GM12878 (cell line): ENCODE data around the gene SRGAP1. TPM values are rescaled to one million over a fixed set of nuclear protein-coding genes. Genes with fewer than 3 reads are reported as not detected.

ENCODE experiments used
- ATAC-seq: fragments of 200-7000 bp; cut with Tn5 transposase; 3 replicates; pipeline ENCODE4 v1.9.1; 2020; ENCODE audit warnings: mild to moderate bottlenecking, moderate library complexity
- BruUV-seq: library from RNA; stranded (reverse); fragments of 400-500 nt; replicated peaks from 2 replicates; lab custom pipeline; 2021; lab: Mats Ljungman, UMichigan
- CTCF ChIA-PET: fragments of 300-600 bp; sonication (Branson Sonifier 250); formaldehyde crosslinking; extraction: SDS; loops from one replicate; lab custom pipeline; 2021; ENCODE audit warnings: inconsistent platforms; lab: Yijun Ruan, JAX
- POLR2A ChIA-PET: fragments of 350-600 bp; formaldehyde crosslinking; extraction: SDS; loops from one replicate; lab custom pipeline; 2021; ENCODE audit warnings: inconsistent platforms; lab: Charles Lee
- RAD21 ChIA-PET: fragments of 300-600 bp; sonication (Branson Sonifier 250); formaldehyde crosslinking; loops from one replicate; lab custom pipeline; 2023; ENCODE audit warnings: antibody characterized with exemption; ENCODE audit not compliant: unreplicated experiment; lab: Charles Lee
- SMC1A ChIA-PET: fragments of 300-600 bp; sonication (Branson Sonifier 250); formaldehyde crosslinking; loops from one replicate; lab custom pipeline; 2023; ENCODE audit not compliant: unreplicated experiment, uncharacterized antibody; lab: Charles Lee
- DNase-seq: peaks from one replicate; pipeline ENCODE4 v3.0.0-alpha.2; 2011; ENCODE audit warnings: low read depth, low spot score
- FAIRE-seq: peaks from 3 replicates; lab custom pipeline; 2011; peaks lifted over from hg19 to GRCh38; lab: Jason Lieb, UNC
- H2AFZ ChIP-seq: 2 replicates; pipeline ENCODE4 v1.6.0; 2011; ENCODE audit warnings: low read depth, low read length, control low read depth; ENCODE audit not compliant: control insufficient read depth
- H3K27ac ChIP-seq: 2 replicates; pipeline ENCODE4 v1.5.1; 2011; ENCODE audit warnings: control low read depth; ENCODE audit not compliant: control insufficient read depth, insufficient read depth
- H3K27me3 ChIP-seq, 2 experiments: replicated peaks in 1 of 2; 2 replicates each; pipeline versions ENCODE4 v1.6.0 to v1.6.1; 2011; ENCODE audit warnings: low read length in 1 of 2; ENCODE audit not compliant: control insufficient read depth in 2 of 2, insufficient read depth in 2 of 2
- H3K36me3 ChIP-seq, 2 experiments: 2 replicates each; pipeline ENCODE4 v1.5.1; 2011; ENCODE audit warnings: low read length in 1 of 2; ENCODE audit not compliant: control insufficient read depth in 2 of 2, insufficient read depth in 2 of 2
- H3K4me1 ChIP-seq: 2 replicates; pipeline ENCODE4 v1.6.1; 2011; ENCODE audit warnings: mild to moderate bottlenecking, low read length, moderate library complexity, mixed read lengths; ENCODE audit not compliant: control insufficient read depth, insufficient read depth
- H3K4me2 ChIP-seq: 2 replicates; pipeline ENCODE4 v1.6.0; 2011; ENCODE audit warnings: control low read depth; ENCODE audit not compliant: control insufficient read depth, insufficient read depth
- H3K4me3 ChIP-seq: fragments of 200-600 bp; sonication (generic); 2 replicates; pipeline ENCODE4 v1.5.1; 2016
- H3K79me2 ChIP-seq: 2 replicates; pipeline ENCODE4 v1.6.0; 2011; ENCODE audit warnings: low read length; ENCODE audit not compliant: control insufficient read depth, insufficient read depth
- H3K9ac ChIP-seq: 2 replicates; pipeline ENCODE4 v1.8.0; 2011; ENCODE audit warnings: low read length, control low read depth, mixed read lengths; ENCODE audit not compliant: control insufficient read depth, insufficient read depth
- H3K9me3 ChIP-seq: replicated peaks from 3 replicates; pipeline ENCODE4 v1.5.1; 2011; ENCODE audit warnings: mild to moderate bottlenecking, low read length; ENCODE audit not compliant: control insufficient read depth, insufficient read depth
- H4K20me1 ChIP-seq: 2 replicates; pipeline ENCODE4 v1.6.0; 2011; ENCODE audit not compliant: control insufficient read depth, insufficient read depth
- BRCA1 ChIP-seq: IDR thresholded peaks from 2 replicates; pipeline ENCODE4 v1.6.1; 2011; ENCODE audit warnings: low read depth, low read length, improper control_type of control experiment
- CREM ChIP-seq: IDR thresholded peaks from 2 replicates; pipeline ENCODE4 v1.6.1; 2014; ENCODE audit warnings: antibody characterized with exemption, low read depth
- GABPA ChIP-seq: IDR thresholded peaks from 2 replicates; pipeline ENCODE4 v1.6.1; 2014; ENCODE audit warnings: antibody characterized with exemption, low read depth, mild to moderate bottlenecking, inconsistent platforms
- HDAC6 ChIP-seq: fragments of 200-600 bp; sonication (generic); IDR thresholded peaks from one replicate; pipeline ENCODE4 v1.8.0; 2017; ENCODE audit warnings: antibody characterized with exemption; ENCODE audit not compliant: unreplicated experiment
- KAT2A ChIP-seq: conservative IDR thresholded peaks from 2 replicates; pipeline ENCODE4 v1.6.1; 2011; ENCODE audit warnings: low read depth, low read length; ENCODE audit not compliant: control insufficient read depth
- MTA2 ChIP-seq: fragments of 450-650 bp; IDR thresholded peaks from 2 replicates; pipeline ENCODE4 v1.6.1; 2016; ENCODE audit warnings: low read depth, mild to moderate bottlenecking, moderate library complexity
- MYC ChIP-seq: IDR thresholded peaks from 2 replicates; pipeline ENCODE4 v1.6.1; 2011; ENCODE audit warnings: mild to moderate bottlenecking, low read length, moderate library complexity, inconsistent platforms; ENCODE audit not compliant: insufficient read depth, insufficient replicate concordance, insufficient read length, severe bottlenecking
- NFXL1 ChIP-seq: fragments of 450-650 bp; IDR thresholded peaks from 2 replicates; pipeline ENCODE4 v1.6.1; 2017; ENCODE audit warnings: antibody characterized with exemption, mild to moderate bottlenecking, borderline replicate concordance
- NFYB ChIP-seq: IDR thresholded peaks from 2 replicates; pipeline ENCODE4 v1.6.1; 2011; ENCODE audit warnings: low read depth, mild to moderate bottlenecking, low read length, improper control_type of control experiment, moderate library complexity; ENCODE audit not compliant: insufficient read depth
- NRF1 ChIP-seq: conservative IDR thresholded peaks from 2 replicates; pipeline ENCODE4 v1.6.1; 2011; ENCODE audit warnings: mild to moderate bottlenecking, low read depth, low read length, improper control_type of control experiment
- RUNX3 ChIP-seq: IDR thresholded peaks from 2 replicates; pipeline ENCODE4 v1.6.1; 2012; ENCODE audit warnings: low read length, inconsistent platforms
- SRF ChIP-seq, 2 experiments: IDR thresholded peaks; 2 replicates each; pipeline ENCODE4 v1.6.1; 2011; ENCODE audit warnings: low read depth in 2 of 2, low read length in 2 of 2, mild to moderate bottlenecking in 1 of 2, moderate library complexity in 1 of 2
- TCF12 ChIP-seq: IDR thresholded peaks from 2 replicates; pipeline ENCODE4 v1.6.1; 2011; ENCODE audit warnings: low read depth, mild to moderate bottlenecking, low read length
- ZSCAN29 ChIP-seq: fragments of 450-650 bp; IDR thresholded peaks from 2 replicates; pipeline ENCODE4 v1.6.1; 2017; ENCODE audit warnings: mild to moderate bottlenecking, moderate library complexity
- WGBS: methylation state at CpG from one replicate; pipeline ENCODE4 v1.1.6; 2016; ENCODE audit warnings: low lambda C conversion rate; ENCODE audit not compliant: insufficient replicate concordance, insufficient coverage; ENCODE audit errors: missing lambda C conversion rate; 5-methylcytosine and 5-hydroxymethylcytosine counted together
- in situ Hi-C: fragments of 300-500 bp; cut with MboI; formaldehyde crosslinking; loops from 9 replicates; pipeline ENCODE4 v1.14.3; 2018; ENCODE audit warnings: mixed read lengths
- intact Hi-C: fragments of 100-400 bp; cut with micrococcal nuclease; formaldehyde crosslinking; loops from one replicate; pipeline ENCODE4 v1.14.2; 2022; ENCODE audit not compliant: unreplicated experiment
- polyA plus RNA-seq, 11 experiments: library from polyadenylated mRNA; depleted of rRNA in 4 of 11; unstranded in 6 of 11; stranded (reverse) in 5 of 11; fragments of >200 nt; fragmentation: Nextera tagmentation in 4 of 11; fragmentation: Illumina TruSeq in 1 of 11; extraction: Ambion mirVana in 4 of 11; extraction: Trizol in 1 of 11; gene quantifications; 1 replicate in 1 of 11; 2 replicates in 10 of 11; pipeline versions ENCODE4 v1.2.1 to v1.2.3, GENCODE V29; 2011 to 2016; ENCODE audit warnings: inconsistent platforms in 2 of 11, missing spikeins in 2 of 11, low read depth in 1 of 11
- total RNA-seq, 4 experiments: library from RNA; depleted of rRNA in 3 of 4; stranded (reverse); fragments of >200 nt in 3 of 4; fragmentation: Illumina TruSeq in 1 of 4; extraction: Trizol in 1 of 4; gene quantifications; 2 replicates each; pipeline versions ENCODE4 v1.2.1 to v1.2.3, GENCODE V29; 2013 to 2021
- TF ChIP-seq, protein P1 (sequence below): fragments of 450-650 bp; IDR thresholded peaks from 2 replicates; pipeline ENCODE4 v1.6.1; 2016; ENCODE audit warnings: mild to moderate bottlenecking
- TF ChIP-seq, protein P2 (sequence below): IDR thresholded peaks from 2 replicates; pipeline ENCODE4 v1.6.1; 2011; ENCODE audit warnings: borderline replicate concordance, low read depth, mild to moderate bottlenecking, moderate library complexity, mixed read lengths, low read length; ENCODE audit not compliant: insufficient read depth; ENCODE audit errors: extremely low read length
- TF ChIP-seq, protein P3 (sequence below): fragments of 450-650 bp; IDR thresholded peaks from 2 replicates; pipeline ENCODE4 v1.6.1; 2016; ENCODE audit warnings: mild to moderate bottlenecking, moderate library complexity, borderline replicate concordance

The SRGAP1 gene
- total and polyA plus RNA-seq, 10 of the 15 experiments (the other 5 are each of a cell fraction or from before 2014, with no cell fraction given), result 0.16 to 0.85 (median 0.46) TPM

DNA sequence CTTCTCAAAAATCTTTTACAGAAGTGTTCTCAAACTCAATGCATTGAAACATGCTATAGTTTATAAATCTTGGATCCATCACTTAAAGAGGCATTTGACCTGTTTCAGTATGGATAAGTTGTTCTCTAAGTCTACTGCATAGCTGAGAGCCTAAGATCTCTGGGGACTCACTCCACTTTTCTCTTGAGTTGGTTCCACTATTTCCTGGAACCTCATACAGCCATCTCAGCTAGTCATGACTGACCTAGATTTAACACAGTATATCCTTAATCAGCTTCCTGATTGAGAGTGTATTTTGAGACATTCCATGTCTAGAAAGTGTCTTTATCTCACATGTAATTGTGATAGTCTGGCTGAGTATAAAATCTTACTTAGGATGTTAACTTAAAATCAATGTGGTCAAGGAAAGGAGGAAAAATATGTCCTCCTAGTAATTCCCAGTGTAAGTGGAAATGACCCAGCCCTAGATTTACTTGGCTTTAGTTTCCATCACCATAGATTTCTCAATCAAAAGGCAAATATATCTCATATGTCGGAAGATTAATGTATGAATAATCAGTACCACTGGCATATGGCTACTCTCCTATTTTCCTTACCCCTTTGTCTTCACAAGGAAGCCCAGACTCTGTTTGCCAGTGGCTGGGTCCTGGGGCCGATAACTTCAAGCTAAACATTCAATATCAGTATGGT is 315.7 kb downstream of the SRGAP1 start:
- ChIA-PET RAD21 (no interaction called here), POLR2A (no interaction called here), SMC1A (no interaction called here), CTCF (interaction anchor here (1.0 kb wide), 1 partner anchor 96 kb away, joined by 3 read pairs; no protein-coding TSS in a partner anchor)
- Histone ChIP-seq H3K27me3 (no peaks in the 10 kb centered on the region), H3K9me3 (no peaks in the 10 kb centered on the region), H3K9ac (no peak overlapping the region), H3K4me3 (no peak overlapping the region), H3K4me1 (no peaks in the 10 kb centered on the region), H2AFZ (no peak overlapping the region), H3K79me2 (no peaks in the 10 kb centered on the region), H3K36me3 (no peaks in the 10 kb centered on the region), H3K4me2 (no peak overlapping the region), H3K27ac (no peak overlapping the region), H4K20me1 (no peaks in the 10 kb centered on the region)
- 56% methylated on average over 2 of the region's 2 CpGs for WGBS
- DNase-seq (no peak), FAIRE-seq (no peak), ATAC-seq (no peak)
- in situ Hi-C loops (no loop called here), intact Hi-C loops (no loop called here)
- BruUV-seq, result no TSS peak
- no peak for TF ChIP-seq ZSCAN29
- TF ChIP-seq CREM, result no peak
- no peak for TF ChIP-seq MTA2
- TF ChIP-seq SRF (IDR thresholded peaks at IDR 0.05; ENCODE audit: low read depth in 2 of 2, low read length in 2 of 2), result no peak
- TF ChIP-seq, protein P1, sequence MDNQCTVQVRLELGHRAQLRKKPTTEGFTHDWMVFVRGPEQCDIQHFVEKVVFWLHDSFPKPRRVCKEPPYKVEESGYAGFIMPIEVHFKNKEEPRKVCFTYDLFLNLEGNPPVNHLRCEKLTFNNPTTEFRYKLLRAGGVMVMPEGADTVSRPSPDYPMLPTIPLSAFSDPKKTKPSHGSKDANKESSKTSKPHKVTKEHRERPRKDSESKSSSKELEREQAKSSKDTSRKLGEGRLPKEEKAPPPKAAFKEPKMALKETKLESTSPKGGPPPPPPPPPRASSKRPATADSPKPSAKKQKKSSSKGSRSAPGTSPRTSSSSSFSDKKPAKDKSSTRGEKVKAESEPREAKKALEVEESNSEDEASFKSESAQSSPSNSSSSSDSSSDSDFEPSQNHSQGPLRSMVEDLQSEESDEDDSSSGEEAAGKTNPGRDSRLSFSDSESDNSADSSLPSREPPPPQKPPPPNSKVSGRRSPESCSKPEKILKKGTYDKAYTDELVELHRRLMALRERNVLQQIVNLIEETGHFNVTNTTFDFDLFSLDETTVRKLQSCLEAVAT, result no peak
- TF ChIP-seq, protein P2, sequence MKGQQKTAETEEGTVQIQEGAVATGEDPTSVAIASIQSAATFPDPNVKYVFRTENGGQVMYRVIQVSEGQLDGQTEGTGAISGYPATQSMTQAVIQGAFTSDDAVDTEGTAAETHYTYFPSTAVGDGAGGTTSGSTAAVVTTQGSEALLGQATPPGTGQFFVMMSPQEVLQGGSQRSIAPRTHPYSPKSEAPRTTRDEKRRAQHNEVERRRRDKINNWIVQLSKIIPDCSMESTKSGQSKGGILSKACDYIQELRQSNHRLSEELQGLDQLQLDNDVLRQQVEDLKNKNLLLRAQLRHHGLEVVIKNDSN, result no peak
- no peak for TF ChIP-seq NRF1
- no peak for TF ChIP-seq HDAC6
- no peak for TF ChIP-seq MYC
- TF ChIP-seq GABPA, result no peak
- TF ChIP-seq NFXL1, result no peak
- TF ChIP-seq RUNX3, result no peak
- TF ChIP-seq KAT2A, result no peak
- no peak for TF ChIP-seq BRCA1
- TF ChIP-seq TCF12, result no peak
- no peak for TF ChIP-seq NFYB
- TF ChIP-seq, protein P3, sequence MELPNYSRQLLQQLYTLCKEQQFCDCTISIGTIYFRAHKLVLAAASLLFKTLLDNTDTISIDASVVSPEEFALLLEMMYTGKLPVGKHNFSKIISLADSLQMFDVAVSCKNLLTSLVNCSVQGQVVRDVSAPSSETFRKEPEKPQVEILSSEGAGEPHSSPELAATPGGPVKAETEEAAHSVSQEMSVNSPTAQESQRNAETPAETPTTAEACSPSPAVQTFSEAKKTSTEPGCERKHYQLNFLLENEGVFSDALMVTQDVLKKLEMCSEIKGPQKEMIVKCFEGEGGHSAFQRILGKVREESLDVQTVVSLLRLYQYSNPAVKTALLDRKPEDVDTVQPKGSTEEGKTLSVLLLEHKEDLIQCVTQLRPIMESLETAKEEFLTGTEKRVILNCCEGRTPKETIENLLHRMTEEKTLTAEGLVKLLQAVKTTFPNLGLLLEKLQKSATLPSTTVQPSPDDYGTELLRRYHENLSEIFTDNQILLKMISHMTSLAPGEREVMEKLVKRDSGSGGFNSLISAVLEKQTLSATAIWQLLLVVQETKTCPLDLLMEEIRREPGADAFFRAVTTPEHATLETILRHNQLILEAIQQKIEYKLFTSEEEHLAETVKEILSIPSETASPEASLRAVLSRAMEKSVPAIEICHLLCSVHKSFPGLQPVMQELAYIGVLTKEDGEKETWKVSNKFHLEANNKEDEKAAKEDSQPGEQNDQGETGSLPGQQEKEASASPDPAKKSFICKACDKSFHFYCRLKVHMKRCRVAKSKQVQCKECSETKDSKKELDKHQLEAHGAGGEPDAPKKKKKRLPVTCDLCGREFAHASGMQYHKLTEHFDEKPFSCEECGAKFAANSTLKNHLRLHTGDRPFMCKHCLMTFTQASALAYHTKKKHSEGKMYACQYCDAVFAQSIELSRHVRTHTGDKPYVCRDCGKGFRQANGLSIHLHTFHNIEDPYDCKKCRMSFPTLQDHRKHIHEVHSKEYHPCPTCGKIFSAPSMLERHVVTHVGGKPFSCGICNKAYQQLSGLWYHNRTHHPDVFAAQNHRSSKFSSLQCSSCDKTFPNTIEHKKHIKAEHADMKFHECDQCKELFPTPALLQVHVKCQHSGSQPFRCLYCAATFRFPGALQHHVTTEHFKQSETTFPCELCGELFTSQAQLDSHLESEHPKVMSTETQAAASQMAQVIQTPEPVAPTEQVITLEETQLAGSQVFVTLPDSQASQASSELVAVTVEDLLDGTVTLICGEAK, result no peak
